Prostate gland (tissue), 2 donors: ENCODE data around the gene DRICH1.

Experiments
- CTCF ChIP-seq, 4 experiments: fragments of 200-600 bp in 2 of 4; fragments of 450-650 bp in 2 of 4; sonication (generic) in 2 of 4; IDR thresholded peaks; 1 replicate in 3 of 4; 2 replicates in 1 of 4; pipeline ENCODE4 v1.5.1; 2016 to 2019; ENCODE audit warnings: antibody characterized with exemption in 4 of 4, mild to moderate bottlenecking in 2 of 4, moderate library complexity in 2 of 4
- POLR2A ChIP-seq: fragments of 450-650 bp; IDR thresholded peaks from one replicate; pipeline ENCODE4 v1.6.1; 2016; ENCODE audit warnings: antibody characterized with exemption, mild to moderate bottlenecking

DNA sequence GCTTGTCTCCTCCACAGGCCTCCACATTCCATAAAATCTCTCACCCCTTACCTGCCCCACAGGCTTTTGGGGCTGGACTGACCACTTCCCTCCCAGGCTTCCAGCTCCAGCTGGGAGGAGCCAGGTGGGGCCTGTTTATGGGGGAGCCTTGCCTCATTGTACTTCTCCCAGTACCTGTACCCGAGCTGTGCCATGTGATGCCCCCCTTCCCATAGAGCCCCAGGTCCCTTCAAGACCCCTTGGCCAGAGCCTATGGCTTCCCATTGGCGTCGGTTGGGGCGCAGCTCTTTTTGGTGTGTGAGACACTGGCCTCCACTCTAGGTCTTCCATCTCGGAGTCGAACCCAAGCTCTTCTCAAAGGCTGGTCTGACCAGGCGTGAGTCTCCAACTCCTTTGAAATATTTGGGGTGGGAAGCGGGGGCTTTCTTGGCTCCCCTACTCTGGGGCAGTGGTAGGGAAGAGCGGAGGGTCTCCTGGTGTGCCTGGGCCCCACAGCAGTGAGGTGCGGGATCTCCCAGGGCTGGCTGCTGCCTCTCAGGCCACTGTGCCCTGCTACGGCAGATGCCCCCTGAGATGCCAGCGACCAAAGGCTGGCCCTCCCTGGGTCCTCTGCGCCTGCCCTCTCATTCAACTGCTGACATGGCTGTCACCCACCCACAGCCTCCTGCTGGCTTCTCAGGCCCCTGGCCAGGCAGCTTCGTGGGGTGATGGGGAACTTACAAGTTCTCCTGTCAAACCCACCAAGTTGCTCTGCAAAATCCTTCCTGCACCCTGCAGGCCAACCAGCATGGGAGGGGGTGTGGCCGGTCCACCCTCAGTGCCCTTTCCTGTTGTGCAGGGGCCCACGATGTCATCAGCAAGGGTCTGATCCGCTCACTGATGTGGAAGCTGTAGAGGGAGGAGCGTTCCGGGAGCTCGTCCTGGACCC is 25.7 kb downstream of the DRICH1 start:
- TF ChIP-seq CTCF (IDR thresholded peaks at IDR 0.05) (no peak), POLR2A (no peak)
